HG03103 (cell line): Measurements from ENCODE around the gene CBLC.

Experiments
- ATAC-seq: cut with Tn5 transposase; IDR thresholded peaks from one replicate; pipeline ENCODE4 v1.9.1; 2021; ENCODE audit warnings: low read depth; ENCODE audit not compliant: unreplicated experiment

CBLC gene

GRCh38 chr19:44745887-44746600 is 31.6 kb upstream of the CBLC start:
- no peak for ATAC-seq

DNA sequence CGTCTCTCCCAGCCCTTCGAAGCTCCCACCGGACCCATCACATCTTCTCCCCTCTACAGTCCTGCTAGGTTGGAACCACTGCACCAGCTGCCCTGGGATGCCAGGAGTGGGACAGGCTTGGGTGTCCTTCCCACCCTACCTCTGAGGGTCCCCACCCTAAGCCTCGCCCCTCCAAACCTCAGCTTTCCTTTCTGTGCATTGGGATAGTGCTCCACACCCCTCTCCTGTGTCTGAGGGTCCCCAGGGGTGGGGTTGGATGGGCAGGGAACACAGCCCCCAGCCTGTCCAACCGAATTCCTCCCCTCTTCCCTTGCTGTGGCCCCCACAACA is 31.1 kb upstream of the CBLC start:
- ATAC-seq: no peak

DNA sequence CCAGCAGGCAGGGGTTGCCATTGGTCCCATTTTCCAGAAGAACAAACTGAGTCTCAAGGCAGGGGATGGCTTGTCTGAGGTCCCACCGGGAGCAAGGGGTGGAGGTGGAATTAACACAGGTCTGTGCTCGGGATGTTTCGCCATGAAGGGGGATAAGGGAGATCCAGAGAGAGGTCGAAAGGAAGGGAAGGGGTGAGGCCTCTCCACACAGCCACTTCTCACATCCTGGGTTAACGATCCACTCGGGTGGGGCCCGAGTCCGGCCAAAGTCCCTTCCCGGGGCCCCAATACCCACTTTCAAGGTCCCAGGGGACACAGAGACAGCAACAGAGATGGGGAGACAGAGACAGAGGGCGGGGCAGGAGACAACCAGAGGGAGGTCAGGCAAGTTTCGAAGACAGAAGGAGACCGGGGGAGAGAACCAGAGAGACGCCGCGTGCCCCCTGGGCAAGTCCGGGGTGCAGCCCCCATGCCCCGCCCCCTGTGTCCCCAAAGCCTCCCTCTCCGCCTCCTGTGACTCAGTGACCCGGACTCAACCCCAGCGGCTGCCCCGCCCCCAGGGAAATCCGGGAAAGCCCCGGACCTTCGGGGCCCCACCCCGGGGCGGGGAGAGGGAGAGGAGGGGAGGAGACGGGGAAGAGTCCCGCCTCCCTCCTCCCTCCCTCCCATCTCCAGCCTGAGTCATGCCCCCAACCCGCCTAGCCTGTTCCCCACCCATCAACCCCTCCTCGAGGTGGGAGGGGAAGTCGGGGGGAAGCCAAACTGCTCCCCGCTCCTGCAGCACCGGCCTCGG is 30.5 kb upstream of the CBLC start:
- ATAC-seq: peak; percentile 42

- no peak for ATAC-seq
These were observed 29.8 kb upstream of the CBLC start for GRCh38 chr19:44747739-44748425.

GRCh38 chr19:44748426-44749254 is 29.1 kb upstream of the CBLC start, which contains the start of gene BCL3:
Gene BCL3 (plus strand): TSS chr19:44748708. CDS start chr19:44748791, 83 bp downstream.
- ATAC-seq: no peak

- ATAC-seq: no peak
These were observed 28.4 kb upstream of the CBLC start for GRCh38 chr19:44749292-44749691.

- no peak for ATAC-seq
These were observed 27.7 kb upstream of the CBLC start for GRCh38 chr19:44749994-44750393.

GRCh38 chr19:44752123-44752815 is 25.4 kb upstream of the CBLC start:
- no peak for ATAC-seq

- ATAC-seq: peak; percentile 72
These were observed 24.7 kb upstream of the CBLC start for GRCh38 chr19:44752816-44753625.

DNA sequence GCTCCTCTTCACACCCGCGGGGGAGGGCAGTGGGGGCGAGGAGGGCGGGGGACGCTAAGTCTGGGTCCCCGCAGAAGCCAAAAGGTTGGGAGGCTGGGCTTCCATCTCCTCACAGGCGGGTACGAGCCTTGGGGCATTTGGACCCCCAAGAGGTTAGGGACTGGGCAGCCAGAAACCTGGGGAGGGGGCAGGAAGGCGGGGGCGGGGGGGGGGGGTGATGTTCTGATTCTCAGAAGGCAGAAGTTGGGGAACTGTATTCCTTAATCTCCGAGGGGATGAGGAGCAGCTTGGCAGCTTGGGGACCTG is 24.1 kb upstream of the CBLC start:
- no peak for ATAC-seq

DNA sequence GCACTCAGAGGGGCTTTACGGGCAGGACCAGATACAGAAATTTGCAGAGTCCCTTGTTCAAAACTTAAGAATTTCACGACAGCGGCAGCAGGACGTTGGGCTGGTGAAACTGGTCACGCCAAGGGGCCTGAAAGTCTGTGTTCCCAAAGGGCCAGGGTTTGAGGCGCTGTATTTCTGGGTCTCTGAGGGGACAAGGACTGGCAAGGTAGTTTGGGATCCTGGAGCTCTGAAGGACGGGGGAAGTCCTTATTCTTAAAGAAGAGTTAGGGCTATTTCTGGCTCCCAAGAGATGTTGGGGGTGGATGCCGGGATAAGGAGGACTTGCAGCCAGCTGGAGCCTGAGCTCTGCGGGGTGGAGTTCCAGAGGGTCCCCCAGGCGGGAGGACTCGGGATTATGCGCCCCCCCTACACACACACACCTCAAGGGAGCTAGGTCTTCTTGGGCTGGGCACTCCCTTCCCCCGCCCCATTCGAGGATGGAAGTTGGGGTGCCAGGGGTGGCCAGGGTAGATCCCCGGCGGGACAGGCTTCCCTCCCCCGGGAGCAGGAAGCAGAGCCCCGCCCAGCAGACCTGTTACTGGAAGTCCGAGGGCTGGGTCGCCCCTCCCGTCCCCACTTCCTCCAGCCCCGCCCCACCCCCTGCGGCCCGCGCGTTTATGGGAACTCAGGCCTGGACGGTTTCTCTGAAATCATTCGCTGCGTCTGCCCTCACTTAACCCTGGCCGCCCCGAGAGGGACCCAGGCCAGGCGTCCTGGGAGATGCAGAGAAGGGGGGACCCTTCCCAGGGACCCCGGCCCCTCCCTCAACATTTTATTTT is 23.5 kb upstream of the CBLC start:
- ATAC-seq: no peak

GRCh38 chr19:44754750-44755080 is 23.0 kb upstream of the CBLC start:
- ATAC-seq: no peak

DNA sequence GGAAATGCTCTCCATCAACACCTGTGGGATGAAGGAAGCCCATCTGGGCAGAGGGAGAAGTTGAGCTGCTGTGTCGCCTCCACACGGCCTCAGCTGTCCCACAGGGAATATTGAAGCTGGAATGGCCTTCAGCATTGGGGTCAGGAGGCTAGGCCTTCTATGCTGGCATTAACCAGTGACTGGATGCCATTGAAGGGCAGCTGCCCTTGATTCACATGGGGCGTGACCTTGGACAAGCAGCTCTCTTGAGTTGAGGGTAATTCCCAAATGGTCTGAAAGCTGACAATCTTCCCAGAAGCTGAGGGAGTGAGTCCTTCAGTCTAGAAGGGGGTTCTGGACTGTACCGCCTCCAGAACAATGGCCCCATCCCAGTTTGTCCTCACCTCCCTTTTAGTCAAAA is 22.5 kb upstream of the CBLC start:
- ATAC-seq: no peak

GRCh38 chr19:44756089-44756562 is 21.6 kb upstream of the CBLC start:
- no peak for ATAC-seq

DNA sequence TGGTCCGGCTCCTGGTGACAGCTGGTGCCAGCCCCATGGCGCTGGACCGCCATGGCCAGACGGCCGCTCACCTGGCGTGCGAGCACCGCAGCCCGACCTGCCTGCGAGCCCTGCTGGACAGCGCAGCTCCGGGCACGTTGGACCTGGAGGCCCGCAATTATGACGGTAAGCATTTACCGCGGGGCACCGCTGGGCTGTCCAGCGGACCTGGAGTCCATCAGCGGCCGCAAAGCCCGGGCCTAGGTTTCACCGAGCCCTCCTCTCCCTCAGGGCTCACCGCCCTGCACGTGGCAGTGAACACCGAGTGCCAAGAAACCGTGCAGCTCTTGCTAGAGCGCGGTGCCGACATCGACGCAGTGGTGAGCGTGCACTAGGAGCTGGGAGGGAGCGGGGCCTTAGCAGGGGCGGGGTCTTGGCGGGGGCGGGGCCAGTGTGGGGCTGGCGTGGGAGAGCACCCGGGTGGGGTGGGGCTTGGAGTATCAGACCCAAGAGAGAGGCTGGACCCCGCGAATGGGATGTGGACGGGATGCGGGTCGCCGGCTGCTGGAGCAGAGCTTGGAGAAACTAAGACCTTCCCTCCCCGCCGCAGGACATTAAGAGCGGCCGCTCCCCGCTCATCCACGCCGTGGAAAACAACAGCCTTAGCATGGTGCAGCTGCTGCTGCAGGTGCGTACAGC is 20.5 kb upstream of the CBLC start:
- no peak for ATAC-seq

- no peak for ATAC-seq
These were observed 19.8 kb upstream of the CBLC start for GRCh38 chr19:44757735-44758505.

- ATAC-seq: no peak
These were observed 19.1 kb upstream of the CBLC start for GRCh38 chr19:44758596-44758995.
